T-helper 2 cell treated with Interferon-gamma antibody and Interleukin-4, amounts not matched to agents 5 μg/mL and 100 μg/mL, for 36 hours (primary cell): ENCODE measurements around the gene PTK7.
A peak's percentile ranks its signal among the peaks of the same experiment; 100 is the strongest.
"Not testable (repeated sequence)": the region's sequence is repeated elsewhere in the genome, so short reads cannot be mapped to it uniquely, and the experiment has no call there.

Experiments used
- DNase-seq: peaks from one replicate; pipeline ENCODE4 v3.0.0; 2021; ENCODE audit warnings: low spot score
- H3K27ac Mint-ChIP-seq: one replicate; pipeline ENCODE4 v1.8.0; 2021; ENCODE audit warnings: mild to moderate bottlenecking, mixed read lengths
- H3K27me3 Mint-ChIP-seq: one replicate; pipeline ENCODE4 v1.8.0; 2021; ENCODE audit warnings: low read depth, mixed read lengths
- H3K36me3 Mint-ChIP-seq: one replicate; pipeline ENCODE4 v1.8.0; 2021; ENCODE audit warnings: low read depth, mixed read lengths
- H3K4me1 Mint-ChIP-seq: one replicate; pipeline ENCODE4 v1.8.0; 2021; ENCODE audit warnings: low read depth, mixed read lengths
- H3K4me3 Mint-ChIP-seq: one replicate; pipeline ENCODE4 v1.8.0; 2022; ENCODE audit warnings: mild to moderate bottlenecking, moderate library complexity, mixed read lengths
- H3K9me3 Mint-ChIP-seq: one replicate; pipeline ENCODE4 v1.8.0; 2021; ENCODE audit warnings: mixed read lengths

The PTK7 gene

DNA sequence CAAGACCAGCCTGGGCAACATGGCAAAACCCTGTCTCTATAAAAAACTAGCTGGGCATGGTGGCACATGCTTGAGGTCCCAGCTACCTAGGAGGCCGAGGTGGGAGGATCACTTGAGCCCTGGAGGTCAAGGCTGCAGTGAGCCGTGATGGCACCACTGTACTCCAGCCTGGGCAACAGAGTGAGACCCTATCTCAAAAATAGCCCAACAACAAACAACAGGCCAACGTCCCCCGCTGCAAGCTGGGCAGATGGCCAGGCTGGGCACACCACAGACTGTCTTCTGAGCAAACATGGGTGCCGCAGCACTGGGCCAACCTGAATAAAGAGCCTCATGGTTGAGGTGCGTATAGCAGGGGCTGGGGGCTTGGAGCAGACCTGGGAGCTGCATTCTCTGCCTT, 48.4 kb downstream of the PTK7 start:
- Mint-ChIP-seq H3K9me3 (no peaks in the 10 kb centered on the region), H3K27ac (no peak overlapping the region), H3K4me3 (no peak overlapping the region), H3K27me3 (no peaks in the 10 kb centered on the region), H3K36me3 (no peaks in the 10 kb centered on the region), H3K4me1 (no peaks in the 10 kb centered on the region)
- DNase-seq: no peak

GRCh38 chr6:43125119-43125518, 49.0 kb downstream of the PTK7 start:
- Mint-ChIP-seq H3K4me1 (no peaks in the 10 kb centered on the region), H3K9me3 (no peaks in the 10 kb centered on the region), H3K27ac (no peak overlapping the region), H3K27me3 (no peaks in the 10 kb centered on the region), H3K4me3 (no peak overlapping the region), H3K36me3 (no peaks in the 10 kb centered on the region)
- no peak for DNase-seq

- H3K4me3 Mint-ChIP-seq: no peak overlapping the region
- no peaks in the 10 kb centered on the region for H3K36me3 Mint-ChIP-seq
Measured at GRCh38 chr6:43125555-43125954, 49.4 kb downstream of the PTK7 start.

DNA sequence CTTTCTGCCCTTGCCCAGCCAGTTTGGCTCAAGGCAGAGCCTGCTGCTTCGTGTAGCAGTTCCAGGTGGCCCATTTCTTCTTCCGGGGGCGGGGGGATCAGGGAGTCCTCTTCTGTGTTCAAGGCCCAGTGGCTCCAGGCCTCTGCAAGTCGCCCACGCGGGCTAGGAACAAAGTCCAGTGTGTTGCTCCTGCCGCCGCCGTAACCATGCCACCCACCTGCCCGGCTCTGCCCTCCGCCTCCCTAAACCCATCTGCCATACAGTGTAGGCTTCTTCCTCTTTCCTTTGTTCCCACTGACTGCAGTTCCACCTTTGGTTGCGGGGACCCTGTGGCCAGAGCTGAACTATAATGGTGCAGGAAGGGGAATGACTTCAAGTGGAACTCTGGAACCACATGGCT, 51.1 kb downstream of the PTK7 start:
- H3K27ac Mint-ChIP-seq: no peak overlapping the region
- H3K9me3 Mint-ChIP-seq: no peaks in the 10 kb centered on the region
- H3K36me3 Mint-ChIP-seq: no peaks in the 10 kb centered on the region
- no peak for DNase-seq
- no peaks in the 10 kb centered on the region for H3K27me3 Mint-ChIP-seq
- H3K4me3 Mint-ChIP-seq: no peak overlapping the region
- no peaks in the 10 kb centered on the region for H3K4me1 Mint-ChIP-seq

More at GRCh38 chr6:43125555-43125954, 49.4 kb downstream of the PTK7 start:
- no peak for DNase-seq
- Mint-ChIP-seq H3K27ac (no peak overlapping the region), H3K9me3 (no peaks in the 10 kb centered on the region), H3K4me1 (no peaks in the 10 kb centered on the region), H3K27me3 (no peaks in the 10 kb centered on the region)

DNA sequence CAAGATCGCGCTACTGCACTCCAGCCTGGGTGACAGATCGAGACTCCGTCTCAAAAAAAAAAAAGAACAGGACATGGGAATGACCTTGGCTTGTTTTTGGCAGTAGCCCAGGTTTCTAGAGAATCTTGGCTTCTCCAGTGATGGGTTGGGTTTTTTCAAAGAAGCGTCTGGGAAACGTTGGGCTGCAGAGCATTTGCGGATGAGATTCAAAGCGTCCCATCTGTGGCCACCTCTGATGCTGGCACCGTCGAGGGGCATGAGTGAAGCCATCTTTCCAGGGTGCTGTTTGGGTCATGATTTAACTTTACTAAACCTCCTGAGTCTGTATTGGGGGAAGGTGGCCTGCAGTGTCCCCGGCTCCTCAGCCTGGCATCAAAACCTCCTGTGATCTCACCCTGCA, 51.8 kb downstream of the PTK7 start:
- no peak for DNase-seq
- Mint-ChIP-seq H3K36me3 (no peaks in the 10 kb centered on the region), H3K4me1 (no peaks in the 10 kb centered on the region), H3K9me3 (no peaks in the 10 kb centered on the region), H3K27ac (no peak overlapping the region), H3K4me3 (no peak overlapping the region), H3K27me3 (no peaks in the 10 kb centered on the region)

- Mint-ChIP-seq H3K4me3 (no peak overlapping the region), H3K27ac (no peak overlapping the region), H3K9me3 (no peaks in the 10 kb centered on the region), H3K27me3 (no peaks in the 10 kb centered on the region), H3K36me3 (no peaks in the 10 kb centered on the region), H3K4me1 (no peaks in the 10 kb centered on the region)
- DNase-seq: no peak
Measured at GRCh38 chr6:43128926-43129325, 52.8 kb downstream of the PTK7 start.

GRCh38 chr6:43129434-43130194, 53.5 kb downstream of the PTK7 start:
- Mint-ChIP-seq H3K36me3 (no peaks in the 10 kb centered on the region), H3K27me3 (no peaks in the 10 kb centered on the region), H3K9me3 (no peaks in the 10 kb centered on the region), H3K4me1 (no peaks in the 10 kb centered on the region), H3K27ac (no peak overlapping the region), H3K4me3 (no peak overlapping the region)
- no peak for DNase-seq

DNA sequence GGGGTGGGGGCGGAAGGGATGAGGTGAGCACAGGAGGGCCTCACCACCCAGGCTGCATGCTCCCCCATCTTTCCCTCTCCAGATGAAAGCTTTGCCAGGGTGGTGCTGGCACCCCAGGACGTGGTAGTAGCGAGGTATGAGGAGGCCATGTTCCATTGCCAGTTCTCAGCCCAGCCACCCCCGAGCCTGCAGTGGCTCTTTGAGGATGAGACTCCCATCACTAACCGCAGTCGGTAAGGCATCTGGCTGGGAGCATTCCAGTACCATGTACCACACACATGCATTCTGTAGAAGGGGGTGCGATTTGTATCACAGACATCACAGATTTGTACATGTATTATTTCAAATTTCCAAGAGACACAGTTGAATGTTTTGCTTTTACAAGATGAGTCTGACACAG, 54.3 kb downstream of the PTK7 start:
- no peak overlapping the region for H3K4me3 Mint-ChIP-seq
- H3K27ac Mint-ChIP-seq: no peak overlapping the region
- no peaks in the 10 kb centered on the region for H3K4me1 Mint-ChIP-seq
- H3K27me3 Mint-ChIP-seq: no peaks in the 10 kb centered on the region
- no peaks in the 10 kb centered on the region for H3K9me3 Mint-ChIP-seq
- DNase-seq: no peak
- no peaks in the 10 kb centered on the region for H3K36me3 Mint-ChIP-seq

- not testable (repeated sequence) for H3K4me1 Mint-ChIP-seq, DNase-seq, H3K36me3 Mint-ChIP-seq, H3K27me3 Mint-ChIP-seq, H3K27ac Mint-ChIP-seq, H3K4me3 Mint-ChIP-seq, H3K9me3 Mint-ChIP-seq
Measured at GRCh38 chr6:43131379-43131778, 55.3 kb downstream of the PTK7 start.

- DNase-seq: no peak
- Mint-ChIP-seq H3K4me1 (peaks cover 6% of the 10 kb centered on the region), H3K27me3 (no peaks in the 10 kb centered on the region), H3K27ac (no peak overlapping the region), H3K9me3 (no peaks in the 10 kb centered on the region), H3K4me3 (no peak overlapping the region), H3K36me3 (no peaks in the 10 kb centered on the region)
Measured at GRCh38 chr6:43138267-43138666, 62.2 kb downstream of the PTK7 start.

- not testable (repeated sequence) for H3K9me3 Mint-ChIP-seq, H3K27ac Mint-ChIP-seq, H3K4me3 Mint-ChIP-seq, H3K36me3 Mint-ChIP-seq, H3K27me3 Mint-ChIP-seq, H3K4me1 Mint-ChIP-seq, DNase-seq
Measured at GRCh38 chr6:43139973-43140372, 63.9 kb downstream of the PTK7 start.

DNA sequence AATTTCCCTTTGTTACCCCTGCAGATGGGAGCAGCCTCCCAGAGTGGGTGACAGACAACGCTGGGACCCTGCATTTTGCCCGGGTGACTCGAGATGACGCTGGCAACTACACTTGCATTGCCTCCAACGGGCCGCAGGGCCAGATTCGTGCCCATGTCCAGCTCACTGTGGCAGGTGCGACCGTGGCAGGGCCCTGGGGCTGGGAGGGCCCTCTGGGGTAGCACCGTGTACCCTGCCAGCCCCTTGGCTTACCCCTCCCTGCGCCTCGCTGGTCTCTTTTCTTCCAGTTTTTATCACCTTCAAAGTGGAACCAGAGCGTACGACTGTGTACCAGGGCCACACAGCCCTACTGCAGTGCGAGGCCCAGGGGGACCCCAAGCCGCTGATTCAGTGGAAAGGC, 65.5 kb downstream of the PTK7 start:
- Mint-ChIP-seq H3K36me3 (no peaks in the 10 kb centered on the region), H3K9me3 (no peaks in the 10 kb centered on the region), H3K27ac (no peak overlapping the region), H3K27me3 (no peaks in the 10 kb centered on the region), H3K4me3 (no peak overlapping the region), H3K4me1 (peaks cover 6% of the 10 kb centered on the region)
- DNase-seq: no peak

DNA sequence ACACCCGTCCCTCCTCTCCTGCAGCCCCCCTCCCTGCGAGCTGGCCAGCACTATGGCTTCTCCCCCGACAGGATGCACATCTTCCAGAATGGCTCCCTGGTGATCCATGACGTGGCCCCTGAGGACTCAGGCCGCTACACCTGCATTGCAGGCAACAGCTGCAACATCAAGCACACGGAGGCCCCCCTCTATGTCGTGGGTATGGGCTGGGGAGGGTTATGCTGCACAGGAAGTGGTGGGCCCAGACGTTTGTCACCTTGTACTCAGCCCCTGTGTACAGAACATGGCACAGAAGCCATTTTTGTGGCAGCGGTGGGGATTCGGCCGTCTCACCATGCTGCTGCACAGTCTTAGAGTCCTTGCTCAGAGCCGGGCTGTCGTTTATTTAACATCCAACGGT, 66.0 kb downstream of the PTK7 start:
- H3K4me1 Mint-ChIP-seq: peaks cover 6% of the 10 kb centered on the region
- H3K27ac Mint-ChIP-seq: no peak overlapping the region
- no peaks in the 10 kb centered on the region for H3K9me3 Mint-ChIP-seq

GRCh38 chr6:43143235-43144128, 67.4 kb downstream of the PTK7 start:
- Mint-ChIP-seq H3K36me3 (no peaks in the 10 kb centered on the region), H3K27ac (no peak overlapping the region), H3K27me3 (peaks cover 3% of the 10 kb centered on the region), H3K9me3 (no peaks in the 10 kb centered on the region), H3K4me1 (peaks cover 6% of the 10 kb centered on the region), H3K4me3 (no peak overlapping the region)
- peak; percentile 76 for DNase-seq

More for the DNA sequence above, 66.0 kb downstream of the PTK7 start:
- no peak for DNase-seq
- Mint-ChIP-seq H3K27me3 (no peaks in the 10 kb centered on the region), H3K36me3 (no peaks in the 10 kb centered on the region), H3K4me3 (no peak overlapping the region)
